ENCODE measurements around the gene MAGED1. TPM values are rescaled to one million over a fixed set of nuclear protein-coding genes. Genes with fewer than 3 reads are reported as not detected.
"Not testable (repeated sequence)": the region's sequence is repeated elsewhere in the genome, so short reads cannot be mapped to it uniquely, and the experiment has no call there.

Gene MAGED1
- total RNA-seq, 1 donor from 2014 or later, result 108 TPM

DNA sequence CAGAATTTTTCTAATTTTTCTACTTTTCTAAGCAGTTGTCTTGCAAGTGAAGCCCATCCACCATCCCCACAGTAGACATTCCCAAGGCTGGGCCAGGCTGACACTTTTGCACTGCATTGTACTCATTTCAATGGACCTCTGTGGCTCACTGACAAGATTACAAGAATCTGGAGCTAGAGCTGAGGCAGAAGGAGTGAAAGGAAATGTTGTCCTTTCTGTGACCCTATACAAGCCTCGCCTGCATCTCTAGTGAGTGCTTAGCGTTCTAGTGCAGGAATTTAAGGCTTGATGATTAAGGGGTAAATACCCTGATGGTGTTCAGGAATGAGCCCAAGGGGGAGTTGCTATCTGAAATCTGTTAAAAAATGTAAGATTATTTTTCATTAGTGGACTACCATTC, 6.3 kb downstream of the MAGED1 start:
- no peak for DNase-seq

DNA sequence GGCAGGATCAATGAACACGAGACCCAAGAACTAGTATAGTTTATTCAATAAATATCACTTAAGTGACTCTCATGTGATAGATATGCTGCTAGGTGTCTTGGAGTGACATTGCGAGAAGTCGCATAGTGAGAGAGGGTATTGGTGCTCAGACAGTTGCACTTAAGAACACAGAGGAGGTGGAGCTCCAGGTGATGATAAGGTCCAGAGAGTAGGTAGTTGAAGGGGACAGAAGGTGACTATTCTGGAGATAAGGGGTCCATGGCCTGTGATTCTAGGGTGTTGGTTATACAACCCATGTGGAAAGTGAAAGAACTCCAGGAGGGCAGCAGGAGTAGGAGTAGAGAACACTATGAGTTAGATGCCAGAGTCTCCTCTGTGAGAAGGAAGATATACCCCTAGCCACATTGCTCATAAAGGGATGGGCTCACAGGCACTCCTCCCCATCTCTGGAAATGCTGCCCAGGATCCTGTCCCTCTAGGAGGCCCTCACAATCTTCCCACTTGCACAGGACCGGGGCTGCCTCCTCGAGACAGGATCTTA, 9.2 kb downstream of the MAGED1 start:
- DNase-seq, result no peak

DNA sequence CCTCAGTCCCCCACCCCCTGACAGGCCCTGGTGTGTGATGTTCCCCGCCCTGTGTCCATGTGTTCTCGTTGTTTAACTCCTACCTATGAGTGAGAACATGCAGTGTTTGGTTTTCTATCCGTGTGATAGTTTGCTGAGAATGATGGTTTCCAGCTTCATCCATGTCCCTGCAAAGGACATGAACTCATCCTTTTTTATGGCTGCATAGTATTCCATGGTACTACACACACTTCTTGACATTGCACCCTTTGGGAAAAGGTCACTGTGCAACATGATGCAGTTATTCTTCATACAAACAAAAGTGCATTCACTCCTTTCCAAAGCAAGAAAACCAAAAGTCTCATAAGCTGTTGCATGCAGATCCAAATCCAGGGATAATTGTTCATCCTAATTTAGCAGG, 11.7 kb downstream of the MAGED1 start:
- DNase-seq, result not testable (repeated sequence)

DNA sequence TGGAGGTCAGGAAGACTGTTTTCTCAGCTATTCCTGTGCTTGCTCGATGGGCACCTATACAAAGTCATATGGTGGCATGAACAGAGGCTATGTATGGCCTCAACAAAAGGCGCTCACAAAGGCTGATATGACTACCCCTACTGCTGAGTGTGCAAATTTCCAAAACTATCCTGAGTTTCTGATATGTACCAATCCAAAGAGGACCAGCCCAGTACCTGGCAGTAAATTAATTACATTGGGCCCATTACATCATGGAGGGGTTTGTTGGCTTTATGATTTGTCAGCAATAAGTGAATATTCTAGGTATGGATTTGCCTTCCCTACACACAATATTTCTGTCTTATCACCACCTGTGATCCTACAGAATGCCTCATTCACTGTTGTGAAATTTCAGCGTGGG, 12.3 kb downstream of the MAGED1 start:
- no peak for DNase-seq

DNA sequence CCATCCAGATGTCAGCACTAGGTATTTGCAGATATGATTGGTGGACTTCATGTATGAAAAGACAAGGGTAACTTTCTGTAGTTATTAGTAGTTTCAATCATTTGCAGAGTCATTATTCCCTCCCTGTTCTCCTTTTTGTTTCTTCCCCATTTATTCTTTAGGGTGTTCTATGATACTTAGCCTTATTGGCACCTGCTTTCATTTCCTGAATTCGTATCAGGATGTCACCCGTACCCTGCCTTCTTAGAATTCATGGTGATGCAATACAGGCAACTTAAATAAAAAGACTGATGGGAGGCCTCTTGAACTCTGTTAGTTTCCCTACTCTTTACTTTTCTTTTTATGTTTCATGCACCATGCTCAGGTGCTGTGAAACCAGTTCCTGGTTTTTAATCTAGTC, 24.2 kb downstream of the MAGED1 start:
- no peak for DNase-seq

DNA sequence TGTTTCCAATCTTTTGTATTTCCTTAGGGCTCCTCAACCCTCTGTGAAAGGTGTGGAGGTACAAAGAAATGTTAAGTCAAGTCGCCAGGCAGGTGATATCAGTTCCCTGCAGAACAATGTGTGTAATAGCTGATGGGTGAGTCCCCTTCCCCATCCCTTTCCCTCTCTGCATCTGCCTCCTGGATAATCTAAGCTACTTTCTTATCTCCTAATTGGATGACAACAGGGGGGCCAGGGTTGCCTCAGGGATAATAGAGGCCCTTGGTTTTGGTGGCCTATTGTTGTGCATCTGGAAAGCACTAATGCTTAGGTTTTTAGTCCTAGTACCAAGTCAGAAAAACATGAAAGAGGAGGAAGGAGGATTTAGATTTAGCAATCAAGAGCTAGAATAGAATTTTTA, 29.1 kb downstream of the MAGED1 start:
- no peak for DNase-seq

DNA sequence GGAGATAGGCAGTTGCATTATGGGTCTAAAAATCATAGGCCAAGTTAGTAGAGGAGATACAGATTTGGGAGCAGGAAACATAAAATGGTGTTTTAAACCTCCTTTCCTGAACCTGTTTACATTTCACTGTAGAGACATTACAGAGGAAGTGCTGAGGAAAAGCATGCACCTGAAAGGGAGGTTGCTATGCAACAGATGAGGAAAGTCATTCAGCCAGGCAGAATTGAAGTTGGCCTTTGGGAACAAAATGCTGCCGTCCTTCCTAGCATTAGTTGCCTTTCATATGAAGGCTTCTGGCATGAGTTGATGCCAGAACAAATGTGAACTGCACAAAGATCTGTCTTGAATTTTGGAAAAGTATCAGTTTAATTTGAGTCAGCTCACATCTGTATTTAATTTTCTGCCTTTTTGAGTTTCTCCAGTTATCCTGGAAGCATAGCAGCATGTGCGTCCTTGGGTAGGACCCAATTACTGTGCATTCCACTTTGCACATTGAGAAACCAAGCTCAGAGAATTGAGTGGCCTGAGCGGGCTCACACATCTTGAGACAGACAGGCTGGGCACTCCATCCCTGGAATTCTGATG, 38.2 kb downstream of the MAGED1 start:
- peak; percentile 77 for DNase-seq

Small RNA genes within 50 kb of the gene (small RNA-seq; reads per million reads assigned to genes)
- gene AL929410.2 (ENCODE audit: low replicate concordance) (not detected), gene RNU6-504P (ENCODE audit: low replicate concordance) (not detected)

Other genes starting within 250 kb of the MAGED1 start
- gene CENPVL2, start 210.8 kb upstream of the MAGED1 start, total RNA-seq, result not detected
- gene CENPVL1, start 183.1 kb upstream of the MAGED1 start, total RNA-seq, result not detected
- 7.5 TPM for gene GSPT2, start 150.2 kb upstream of the MAGED1 start, total RNA-seq
- gene MAGED4B, start 175.6 kb downstream of the MAGED1 start, total RNA-seq, result 32.6 TPM

Data from tongue (tissue), 3 donors.